Endothelial cell of hepatic sinusoid (primary cell): ENCODE results near the gene HOXD11.

Source experiments
- in situ Hi-C: cut with HindIII; loops from 2 replicates; pipeline ENCODE4 v1.10.0; 2017; ENCODE audit warnings: low sequenced_read_pairs

The HOXD11 gene

GRCh38 chr2:176128982-176129796 is 22.1 kb downstream of the HOXD11 start, which contains the start of gene HOXD8:
Gene HOXD8 (plus strand): TSS chr2:176129705. CDS start chr2:176130367, 662 bp downstream.
- in situ Hi-C loops = no loop called here

GRCh38 chr2:176129813-176130146 is 22.7 kb downstream of the HOXD11 start:
- in situ Hi-C loops = no loop called here

- in situ Hi-C loops = no loop called here
Observed at GRCh38 chr2:176130147-176130956, 23.3 kb downstream of the HOXD11 start.

GRCh38 chr2:176130957-176131847 is 24.1 kb downstream of the HOXD11 start:
- in situ Hi-C loops = no loop called here

- in situ Hi-C loops = no loop called here
Observed at GRCh38 chr2:176131848-176132158, 24.7 kb downstream of the HOXD11 start.

- in situ Hi-C loops = no loop called here
Observed at GRCh38 chr2:176132205-176133171, 25.4 kb downstream of the HOXD11 start.

- in situ Hi-C loops = no loop called here
Observed at GRCh38 chr2:176133389-176133788, 26.3 kb downstream of the HOXD11 start.

GRCh38 chr2:176134035-176134434 is 27.0 kb downstream of the HOXD11 start:
- in situ Hi-C loops = no loop called here

- in situ Hi-C loops = loop anchor here (5.0 kb wide), 1 partner anchor 497 kb away; no protein-coding TSS in a partner anchor
Observed at GRCh38 chr2:176135035-176135440, 28.0 kb downstream of the HOXD11 start.

- in situ Hi-C loops = loop anchor here (5.0 kb wide), 1 partner anchor 496 kb away; no protein-coding TSS in a partner anchor
Observed at GRCh38 chr2:176136374-176137251, 29.5 kb downstream of the HOXD11 start.

- in situ Hi-C loops = loop anchor here (5.0 kb wide), 1 partner anchor 495 kb away; no protein-coding TSS in a partner anchor
Observed at GRCh38 chr2:176137252-176137580, 30.1 kb downstream of the HOXD11 start.

- in situ Hi-C loops = loop anchor here (5.0 kb wide), 1 partner anchor 494 kb away; no protein-coding TSS in a partner anchor
Observed at GRCh38 chr2:176137906-176138305, 30.8 kb downstream of the HOXD11 start.

- in situ Hi-C loops = loop anchor here (5.0 kb wide), 1 partner anchor 494 kb away; no protein-coding TSS in a partner anchor
Observed at GRCh38 chr2:176138526-176138922, 31.4 kb downstream of the HOXD11 start.

- in situ Hi-C loops = loop anchor here (5.0 kb wide), 1 partner anchor 493 kb away; no protein-coding TSS in a partner anchor
Observed at GRCh38 chr2:176138923-176139660, 32.0 kb downstream of the HOXD11 start.

- in situ Hi-C loops = loop anchor here (5.0 kb wide), 1 partner anchor 492 kb away; no protein-coding TSS in a partner anchor
Observed at GRCh38 chr2:176139661-176140512, 32.8 kb downstream of the HOXD11 start.

GRCh38 chr2:176140513-176141317 is 33.6 kb downstream of the HOXD11 start:
- in situ Hi-C loops = no loop called here
